Trophoblast cell (in vitro differentiated cells and primary cell): ENCODE results near the gene KCNMA1.

Experiments used
- DNase-seq, 2 donors: peaks; one replicate each; pipeline ENCODE4 v3.0.0-alpha.2; 2016
- H2AFZ ChIP-seq: 2 replicates; pipeline ENCODE4 v1.6.1; 2013; ENCODE audit warnings: low read length, moderate library complexity, mild to moderate bottlenecking; ENCODE audit not compliant: insufficient read depth, poor library complexity
- H2AK5ac ChIP-seq: 2 replicates; pipeline ENCODE4 v1.6.1; 2013; ENCODE audit warnings: mild to moderate bottlenecking, low read length
- H2BK120ac ChIP-seq: 2 replicates; pipeline ENCODE4 v1.6.1; 2013; ENCODE audit warnings: low read length, mild to moderate bottlenecking, moderate library complexity; ENCODE audit not compliant: insufficient read depth, poor library complexity
- H2BK12ac ChIP-seq: 2 replicates; pipeline ENCODE4 v1.6.1; 2013; ENCODE audit warnings: mild to moderate bottlenecking, low read length, moderate library complexity
- H2BK5ac ChIP-seq: 2 replicates; pipeline ENCODE4 v1.6.1; 2013; ENCODE audit warnings: low read length, low read depth, moderate library complexity, mild to moderate bottlenecking; ENCODE audit not compliant: poor library complexity
- H3K14ac ChIP-seq: 2 replicates; pipeline ENCODE4 v1.6.1; 2013; ENCODE audit warnings: mild to moderate bottlenecking, low read length
- H3K18ac ChIP-seq: 2 replicates; pipeline ENCODE4 v1.6.1; 2013; ENCODE audit warnings: mild to moderate bottlenecking, low read length
- H3K23ac ChIP-seq: 2 replicates; pipeline ENCODE4 v1.6.1; 2013; ENCODE audit warnings: low read length
- H3K27ac ChIP-seq: 2 replicates; pipeline ENCODE4 v1.5.1; 2013; ENCODE audit warnings: low read depth, mild to moderate bottlenecking, inconsistent platforms, low read length, moderate library complexity
- H3K27me3 ChIP-seq: 2 replicates; pipeline ENCODE4 v1.6.1; 2013; ENCODE audit warnings: inconsistent platforms, mild to moderate bottlenecking, low read length, moderate library complexity; ENCODE audit not compliant: insufficient read depth
- H3K36me3 ChIP-seq, 2 experiments: 1 replicate in 1 of 2; 2 replicates in 1 of 2; pipeline ENCODE4 v1.6.1; 2013; ENCODE audit warnings: low read length in 2 of 2, mild to moderate bottlenecking in 2 of 2, moderate library complexity in 1 of 2; ENCODE audit not compliant: insufficient read depth in 2 of 2, control insufficient read depth in 1 of 2
- H3K4ac ChIP-seq: 2 replicates; pipeline ENCODE4 v1.6.1; 2013; ENCODE audit warnings: low read depth, mild to moderate bottlenecking, low read length, moderate library complexity
- H3K4me1 ChIP-seq, 2 experiments: 1 replicate in 1 of 2; 2 replicates in 1 of 2; pipeline ENCODE4 v1.6.1; 2013; ENCODE audit warnings: low read length in 2 of 2, mild to moderate bottlenecking in 2 of 2, moderate library complexity in 1 of 2; ENCODE audit not compliant: insufficient read depth in 2 of 2, control insufficient read depth in 1 of 2
- H3K4me2 ChIP-seq: 2 replicates; pipeline ENCODE4 v1.6.1; 2013; ENCODE audit warnings: inconsistent platforms, mild to moderate bottlenecking, low read length, moderate library complexity
- H3K4me3 ChIP-seq: 2 replicates; pipeline ENCODE4 v1.5.1; 2013; ENCODE audit warnings: mild to moderate bottlenecking, low read depth, low read length, inconsistent platforms
- H3K79me1 ChIP-seq: one replicate; pipeline ENCODE4 v1.6.1; 2013; ENCODE audit warnings: low read length
- H3K79me2 ChIP-seq: 2 replicates; pipeline ENCODE4 v1.6.1; 2013; ENCODE audit warnings: low read length, mild to moderate bottlenecking; ENCODE audit not compliant: control insufficient read depth, insufficient read depth, poor library complexity
- H3K9ac ChIP-seq: 2 replicates; pipeline ENCODE4 v1.6.1; 2013; ENCODE audit warnings: mild to moderate bottlenecking, low read length
- H3K9me3 ChIP-seq: 2 replicates; pipeline ENCODE4 v1.6.1; 2013; ENCODE audit warnings: low read depth, mild to moderate bottlenecking, control low read depth, inconsistent platforms, low read length; ENCODE audit not compliant: insufficient read depth
- H4K12ac ChIP-seq: 2 replicates; pipeline ENCODE4 v1.6.1; 2013; ENCODE audit warnings: low read depth, mild to moderate bottlenecking, low read length, moderate library complexity
- H4K8ac ChIP-seq: 2 replicates; pipeline ENCODE4 v1.6.1; 2013; ENCODE audit warnings: low read depth, mild to moderate bottlenecking, low read length, moderate library complexity
- H4K91ac ChIP-seq: one replicate; pipeline ENCODE4 v1.6.1; 2013; ENCODE audit warnings: low read depth, mild to moderate bottlenecking, low read length, moderate library complexity
- WGBS: extraction: QIAGEN DNeasy Blood & Tissue Kit; methylation state at CpG from one replicate; pipeline ENCODE4 v1.1.7; 2013; ENCODE audit warnings: missing lambda C conversion rate; ENCODE audit not compliant: insufficient read length, insufficient coverage; ENCODE audit errors: extremely low coverage; 5-methylcytosine and 5-hydroxymethylcytosine counted together

The KCNMA1 gene

DNA sequence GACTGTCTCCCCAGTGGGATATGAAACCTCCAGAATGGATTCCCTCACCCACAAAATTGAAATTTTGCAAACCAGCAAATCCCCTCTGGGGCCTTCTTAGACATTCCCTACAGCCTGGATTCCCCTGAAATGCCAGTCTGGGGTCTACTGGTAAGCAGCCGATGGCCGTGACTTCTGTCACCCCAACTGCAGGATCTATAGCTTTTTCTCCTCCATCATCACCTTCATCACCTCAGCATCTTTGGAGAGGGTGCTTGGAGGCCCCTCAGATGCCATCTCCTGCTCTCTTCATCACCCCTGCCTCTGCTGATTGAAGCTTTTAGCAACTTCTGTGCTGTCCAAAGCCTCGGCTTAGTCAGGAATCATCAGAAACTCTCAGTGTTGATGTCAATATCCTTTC lies 2.6 kb upstream of the KCNMA1 start:
- H3K79me2 ChIP-seq: peaks cover 25% of the 10 kb centered on the region
- no peak overlapping the region for H3K4ac ChIP-seq
- peaks cover 10 to 23% of the 10 kb centered on the region in 2 experiments for H3K4me1 ChIP-seq
- H2BK5ac ChIP-seq: no peak overlapping the region
- H3K9me3 ChIP-seq: no peaks in the 10 kb centered on the region
- peak overlapping the region; percentile 36 for H2BK120ac ChIP-seq
- H3K23ac ChIP-seq: no peak overlapping the region
- peaks cover 36% of the 10 kb centered on the region for H3K79me1 ChIP-seq
- peak overlapping the region; percentile 1 for H2BK12ac ChIP-seq
- WGBS: no CpG with 5 or more reads among the region's 3 CpGs
- H3K36me3 ChIP-seq: no peaks in the 10 kb centered on the region
- no peak overlapping the region for H3K4me2 ChIP-seq
- H3K27ac ChIP-seq: no peak overlapping the region
- no peak for DNase-seq
- H3K27me3 ChIP-seq: no peaks in the 10 kb centered on the region
- peak overlapping the region; percentile 27 for H3K18ac ChIP-seq
- H4K91ac ChIP-seq: peak overlapping the region; percentile 58
- no peak overlapping the region for H3K9ac ChIP-seq
- H3K4me3 ChIP-seq: no peak overlapping the region
- H2AFZ ChIP-seq: no peak overlapping the region
- H2AK5ac ChIP-seq: peak overlapping the region; percentile 64
- H3K14ac ChIP-seq: no peak overlapping the region
- H4K8ac ChIP-seq: no peak overlapping the region
- no peak overlapping the region for H4K12ac ChIP-seq

- Histone ChIP-seq H4K12ac (no peak overlapping the region), H3K79me1 (peaks cover 36% of the 10 kb centered on the region), H2AK5ac (peak overlapping the region; percentile 64), H3K14ac (no peak overlapping the region), H4K91ac (peak overlapping the region; percentile 61), H3K4me3 (no peak overlapping the region), H2BK120ac (peak overlapping the region; percentile 81), H3K9ac (no peak overlapping the region), H3K23ac (no peak overlapping the region), H2AFZ (no peak overlapping the region), H3K4me2 (no peak overlapping the region), H3K4ac (peak overlapping the region; percentile 35), H3K27ac (no peak overlapping the region), H3K27me3 (no peaks in the 10 kb centered on the region), H2BK12ac (peak overlapping the region; percentile 84), H2BK5ac (no peak overlapping the region), H3K9me3 (no peaks in the 10 kb centered on the region), H4K8ac (no peak overlapping the region), H3K18ac (peak overlapping the region; percentile 79), H3K36me3 (no peaks in the 10 kb centered on the region), H3K79me2 (peaks cover 25% of the 10 kb centered on the region), H3K4me1 (peaks cover 10 to 23% of the 10 kb centered on the region in 2 experiments)
- WGBS: no CpG with 5 or more reads among the region's 3 CpGs
- no peak for DNase-seq
These were observed 2.1 kb upstream of the KCNMA1 start for GRCh38 chr10:77639756-77640155.

GRCh38 chr10:77638321-77639101 lies 903 bp upstream of the KCNMA1 start:
- H3K23ac ChIP-seq: no peak overlapping the region
- no CpG with 5 or more reads among the region's 56 CpGs for WGBS

GRCh38 chr10:77636967-77637531 lies 559 bp downstream of the KCNMA1 start:
- Histone ChIP-seq H2BK120ac (peak overlapping the region; percentile 89), H3K14ac (peak overlapping the region; percentile 78), H4K91ac (peak overlapping the region; percentile 96), H2AFZ (peak overlapping the region; percentile 65), H4K8ac (peak overlapping the region; percentile 64), H4K12ac (peak overlapping the region; percentile 50), H3K18ac (peak overlapping the region; percentile 82), H3K4me2 (peak overlapping the region; percentile 91), H3K4me1 (peaks cover 10 to 23% of the 10 kb centered on the region in 2 experiments), H3K4me3 (peak overlapping the region; percentile 97), H2BK12ac (peak overlapping the region; percentile 75), H3K79me1 (peaks cover 36% of the 10 kb centered on the region), H3K27me3 (no peaks in the 10 kb centered on the region), H3K27ac (peak overlapping the region; percentile 8), H2BK5ac (peak overlapping the region; percentile 48), H2AK5ac (peak overlapping the region; percentile 51), H3K9me3 (no peaks in the 10 kb centered on the region), H3K36me3 (peaks cover 6 to 10% of the 10 kb centered on the region in 2 experiments), H3K23ac (no peak overlapping the region), H3K79me2 (peaks cover 27% of the 10 kb centered on the region), H3K9ac (peak overlapping the region; percentile 8), H3K4ac (peak overlapping the region; percentile 90)
- WGBS: no CpG with 5 or more reads among the region's 53 CpGs
- DNase-seq: no peak

More at GRCh38 chr10:77638321-77639101, 903 bp upstream of the KCNMA1 start:
- Histone ChIP-seq H3K79me2 (peaks cover 25% of the 10 kb centered on the region), H3K9ac (peak overlapping the region; percentile 10), H4K12ac (peak overlapping the region; percentile 32), H3K79me1 (peaks cover 36% of the 10 kb centered on the region), H3K18ac (peak overlapping the region; percentile 97), H3K27me3 (no peaks in the 10 kb centered on the region), H3K4me2 (peak overlapping the region; percentile 91), H2BK12ac (peak overlapping the region; percentile 80), H4K8ac (peak overlapping the region; percentile 68), H3K4ac (peak overlapping the region; percentile 44), H4K91ac (peak overlapping the region; percentile 97), H3K36me3 (peaks cover 0 to 4% of the 10 kb centered on the region in 2 experiments), H2BK5ac (peak overlapping the region; percentile 81), H3K4me3 (peak overlapping the region; percentile 97), H2BK120ac (peak overlapping the region; percentile 94), H3K9me3 (no peaks in the 10 kb centered on the region), H3K14ac (peak overlapping the region; percentile 68), H2AFZ (peak overlapping the region; percentile 85), H3K27ac (peak overlapping the region; percentile 35), H3K4me1 (peaks cover 10 to 23% of the 10 kb centered on the region in 2 experiments), H2AK5ac (peak overlapping the region; percentile 92)
- peak in 1 of 2 donors; percentile 14 for DNase-seq
